Thyroid gland (tissue), 4 donors: ENCODE measurements around the gene MGMT. TPM values are rescaled to one million over a fixed set of nuclear protein-coding genes. Genes with fewer than 3 reads are reported as not detected.

ENCODE experiments used
- DNase-seq, 2 donors: peaks; one replicate each; pipeline ENCODE4 v3.0.0-alpha.2; 2019
- H3K27ac ChIP-seq, 3 donors: fragments of 200-600 bp; sonication (generic); 1 replicate in 2 of 3; 2 replicates in 1 of 3; pipeline ENCODE4 v1.5.1; 2016 to 2019; ENCODE audit warnings: mild to moderate bottlenecking in 1 of 3, moderate library complexity in 1 of 3
- H3K27me3 ChIP-seq: fragments of 200-600 bp; sonication (generic); one replicate; pipeline ENCODE4 v1.5.1; 2019
- H3K36me3 ChIP-seq, 2 donors: fragments of 200-600 bp; sonication (generic); one replicate each; pipeline ENCODE4 v1.5.1; 2016 to 2019
- H3K4me1 ChIP-seq, 2 donors: fragments of 200-600 bp; sonication (generic); one replicate each; pipeline ENCODE4 v1.5.1; 2017 to 2019
- H3K4me3 ChIP-seq, 3 donors: fragments of 200-600 bp; sonication (generic); replicated peaks in 1 of 3; 1 replicate in 2 of 3; 2 replicates in 1 of 3; pipeline ENCODE4 v1.5.1; 2016; ENCODE audit warnings: mild to moderate bottlenecking in 1 of 3
- H3K9me3 ChIP-seq: fragments of 200-600 bp; sonication (generic); one replicate; pipeline ENCODE4 v1.5.1; 2017
- POLR2A ChIP-seq, 2 donors: fragments of 450-650 bp; IDR thresholded peaks; one replicate each; pipeline ENCODE4 v1.6.1; 2017; ENCODE audit warnings: antibody characterized with exemption in 2 of 2, mild to moderate bottlenecking in 2 of 2, moderate library complexity in 1 of 2
- WGBS, 2 donors: methylation state at CpG; one replicate each; pipeline ENCODE4 v1.1.5; 2017; 5-methylcytosine and 5-hydroxymethylcytosine counted together
- intact Hi-C: fragments of 100-400 bp; cut with DNase I; formaldehyde crosslinking; loops from one replicate; pipeline ENCODE4 v1.15.1; 2023
- total RNA-seq, 4 donors: library from RNA; depleted of rRNA; stranded (reverse); fragments of >200 nt; gene quantifications; one replicate each; pipeline ENCODE4 v1.2.3, GENCODE V29; 2016
- TF ChIP-seq, protein P1 (sequence below), 6 experiments: fragments of 200-600 bp in 3 of 6; fragments of 450-650 bp in 3 of 6; sonication (generic) in 3 of 6; IDR thresholded peaks; one replicate each; pipeline ENCODE4 v1.5.1; 2016 to 2019; ENCODE audit warnings: antibody characterized with exemption in 6 of 6, mild to moderate bottlenecking in 2 of 6, inconsistent platforms in 1 of 6, moderate library complexity in 1 of 6

The MGMT gene
- total RNA-seq, 4 donors from 2014 or later: 17.6 to 48.7 (median 30.7) TPM

DNA sequence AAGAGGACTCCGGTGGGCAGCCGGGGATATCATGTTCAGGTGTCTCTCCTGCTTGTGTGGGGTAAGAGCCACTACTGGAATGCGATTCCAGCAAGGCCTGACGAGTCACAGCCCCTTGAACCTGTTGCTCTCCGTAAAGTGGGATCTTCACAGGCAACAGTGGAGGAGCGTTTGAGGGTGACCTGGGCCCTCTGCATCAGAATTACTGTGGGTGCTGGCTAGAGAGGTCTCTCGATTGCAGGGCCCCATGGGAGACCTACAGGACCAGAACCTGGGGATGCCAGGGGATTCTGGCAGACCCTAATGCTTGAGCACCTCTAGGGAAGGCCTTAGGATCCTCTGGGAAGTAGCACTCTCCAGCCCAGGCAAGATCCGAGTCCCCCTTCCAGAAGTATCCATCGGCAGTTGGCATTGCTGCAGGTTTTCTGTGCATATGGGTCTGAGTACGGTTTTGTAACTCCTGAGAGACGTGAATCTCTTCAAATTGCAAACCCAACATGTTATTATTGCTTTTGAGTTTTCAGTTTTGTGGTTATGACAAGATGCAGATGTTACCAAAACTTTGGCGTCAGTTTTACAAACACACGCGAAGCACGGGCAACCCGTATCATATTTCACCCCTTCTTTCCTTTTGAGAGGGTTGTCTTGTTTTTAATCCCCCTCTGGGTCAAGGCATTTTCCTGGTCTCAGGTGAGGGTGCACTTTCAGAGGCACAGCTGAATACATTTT is 4.6 kb downstream of the MGMT start:
- Histone ChIP-seq H3K36me3 (no peaks in the 10 kb centered on the region), H3K27me3 (no peaks in the 10 kb centered on the region), H3K4me3 (no peak overlapping the region), H3K27ac (no peak overlapping the region), H3K9me3 (no peaks in the 10 kb centered on the region), H3K4me1 (peaks cover 12% of the 10 kb centered on the region in 2 donors)
- no peak for DNase-seq
- TF ChIP-seq, protein P1, sequence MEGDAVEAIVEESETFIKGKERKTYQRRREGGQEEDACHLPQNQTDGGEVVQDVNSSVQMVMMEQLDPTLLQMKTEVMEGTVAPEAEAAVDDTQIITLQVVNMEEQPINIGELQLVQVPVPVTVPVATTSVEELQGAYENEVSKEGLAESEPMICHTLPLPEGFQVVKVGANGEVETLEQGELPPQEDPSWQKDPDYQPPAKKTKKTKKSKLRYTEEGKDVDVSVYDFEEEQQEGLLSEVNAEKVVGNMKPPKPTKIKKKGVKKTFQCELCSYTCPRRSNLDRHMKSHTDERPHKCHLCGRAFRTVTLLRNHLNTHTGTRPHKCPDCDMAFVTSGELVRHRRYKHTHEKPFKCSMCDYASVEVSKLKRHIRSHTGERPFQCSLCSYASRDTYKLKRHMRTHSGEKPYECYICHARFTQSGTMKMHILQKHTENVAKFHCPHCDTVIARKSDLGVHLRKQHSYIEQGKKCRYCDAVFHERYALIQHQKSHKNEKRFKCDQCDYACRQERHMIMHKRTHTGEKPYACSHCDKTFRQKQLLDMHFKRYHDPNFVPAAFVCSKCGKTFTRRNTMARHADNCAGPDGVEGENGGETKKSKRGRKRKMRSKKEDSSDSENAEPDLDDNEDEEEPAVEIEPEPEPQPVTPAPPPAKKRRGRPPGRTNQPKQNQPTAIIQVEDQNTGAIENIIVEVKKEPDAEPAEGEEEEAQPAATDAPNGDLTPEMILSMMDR (IDR thresholded peaks at IDR 0.05): no peak
- no peak for TF ChIP-seq POLR2A (IDR thresholded peaks at IDR 0.05)
- 86 to 88% methylated on average over 15 to 16 of the region's 16 CpGs for WGBS, 2 donors
- intact Hi-C loops: no loop called here

DNA sequence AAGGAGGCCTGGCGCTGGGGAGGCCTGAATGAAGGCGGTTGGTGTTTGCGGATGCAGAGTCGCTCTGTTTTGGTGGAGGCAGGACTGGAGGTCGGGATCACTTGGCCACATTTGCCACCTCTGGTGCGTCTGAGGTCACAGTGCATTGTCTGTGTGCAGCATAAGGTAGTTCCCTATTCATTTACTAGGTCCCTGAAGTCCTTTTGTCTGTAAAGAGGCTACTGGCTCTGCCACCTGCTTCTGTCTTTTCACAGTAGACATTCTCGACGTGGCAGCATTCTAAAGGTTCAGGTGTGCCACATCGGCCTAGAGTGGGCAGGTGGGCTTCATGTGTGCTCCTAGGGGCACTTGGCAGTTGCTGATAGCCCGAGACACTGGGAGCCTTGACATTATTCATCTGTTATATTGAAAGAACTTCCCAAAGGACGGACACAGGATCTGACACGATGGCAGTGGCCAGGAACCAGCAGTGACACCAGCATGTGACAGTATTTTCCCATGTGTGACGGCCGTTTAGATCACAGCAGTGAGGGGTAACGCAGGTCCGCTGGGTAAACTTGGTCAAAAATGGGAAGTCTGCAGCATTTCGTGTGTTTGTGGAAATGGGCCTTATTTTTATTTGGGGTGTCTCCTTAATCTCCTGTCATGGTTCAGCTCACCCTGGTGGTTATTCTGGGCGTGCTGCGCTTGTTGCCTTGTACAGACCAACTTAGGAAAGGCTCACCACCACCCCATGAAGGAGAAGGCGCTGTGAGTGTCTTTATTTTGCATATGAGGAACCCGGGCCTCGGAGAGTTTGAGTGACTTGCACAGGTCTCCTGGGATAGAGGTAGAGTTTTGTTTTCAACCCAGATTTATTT is 5.9 kb downstream of the MGMT start:
- TF ChIP-seq, protein P1 (IDR thresholded peaks at IDR 0.05): no peak
- TF ChIP-seq POLR2A (IDR thresholded peaks at IDR 0.05): no peak
- DNase-seq: no peak
- intact Hi-C loops: no loop called here
- Histone ChIP-seq H3K27me3 (no peaks in the 10 kb centered on the region), H3K9me3 (no peaks in the 10 kb centered on the region), H3K4me1 (peaks cover 4 to 7% of the 10 kb centered on the region in 2 donors), H3K27ac (no peak overlapping the region), H3K4me3 (no peak overlapping the region), H3K36me3 (no peaks in the 10 kb centered on the region)
- WGBS, 2 donors: 89 to 94% methylated on average over 22 of the region's 22 CpGs

DNA sequence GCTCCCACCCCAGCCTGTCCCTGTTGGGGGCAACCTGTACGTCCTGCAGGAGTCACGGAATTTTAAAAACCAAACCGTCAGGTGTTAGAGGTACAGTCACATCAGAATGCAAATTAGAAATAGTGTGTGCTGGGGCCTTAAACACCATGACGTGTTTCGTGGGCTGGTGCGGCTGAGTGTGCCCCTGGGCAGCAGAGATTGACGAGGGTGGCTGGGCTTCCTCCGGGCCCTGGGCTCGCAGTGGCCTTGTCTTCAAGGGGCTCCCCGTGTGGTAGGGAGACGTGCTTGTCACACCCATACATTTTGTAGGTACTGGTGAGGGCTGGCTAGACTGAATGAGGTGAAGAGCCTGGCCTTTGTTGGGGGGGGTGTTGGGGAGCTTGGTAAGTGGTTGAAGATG is 7.6 kb downstream of the MGMT start:
- no peaks in the 10 kb centered on the region for H3K9me3 ChIP-seq
- peaks cover 4 to 7% of the 10 kb centered on the region in 2 donors for H3K4me1 ChIP-seq
- TF ChIP-seq, protein P1 (IDR thresholded peaks at IDR 0.05): no peak
- TF ChIP-seq POLR2A (IDR thresholded peaks at IDR 0.05): no peak
- H3K4me3 ChIP-seq: no peak overlapping the region
- no peaks in the 10 kb centered on the region for H3K27me3 ChIP-seq
- no peak overlapping the region for H3K27ac ChIP-seq
- intact Hi-C loops: no loop called here
- DNase-seq: no peak
- no peaks in the 10 kb centered on the region for H3K36me3 ChIP-seq
- WGBS, 2 donors: 93 to 96% methylated on average over 9 of the region's 11 CpGs

DNA sequence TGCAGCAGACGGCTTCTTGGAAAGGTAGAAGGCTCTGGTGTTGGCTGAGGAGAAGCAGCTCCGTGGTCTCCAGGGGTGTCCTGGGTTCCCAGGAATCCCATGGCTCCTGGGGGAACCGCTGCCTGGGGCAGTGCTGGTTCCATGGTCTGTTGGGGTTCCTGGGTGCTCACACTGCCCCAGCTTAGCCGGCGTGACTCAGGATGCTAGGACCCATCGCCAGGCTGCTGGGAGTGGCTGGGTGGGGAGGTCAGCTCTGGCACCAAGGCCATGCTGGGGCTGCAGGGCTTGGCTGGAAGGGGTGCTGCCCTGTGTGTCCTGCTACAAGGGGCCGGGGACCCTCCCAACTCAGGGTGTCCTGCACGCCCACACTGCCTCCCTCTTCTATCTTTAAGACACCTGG is 9.4 kb downstream of the MGMT start:
- Histone ChIP-seq H3K27me3 (no peaks in the 10 kb centered on the region), H3K4me1 (peaks cover 4 to 7% of the 10 kb centered on the region in 2 donors), H3K9me3 (no peaks in the 10 kb centered on the region), H3K27ac (no peak overlapping the region), H3K4me3 (no peak overlapping the region), H3K36me3 (no peaks in the 10 kb centered on the region)
- WGBS, 2 donors: 97 to 98% methylated on average over 6 to 7 of the region's 8 CpGs
- intact Hi-C loops: no loop called here
- DNase-seq: no peak
- TF ChIP-seq, protein P1 (IDR thresholded peaks at IDR 0.05): no peak
- no peak for TF ChIP-seq POLR2A (IDR thresholded peaks at IDR 0.05)

DNA sequence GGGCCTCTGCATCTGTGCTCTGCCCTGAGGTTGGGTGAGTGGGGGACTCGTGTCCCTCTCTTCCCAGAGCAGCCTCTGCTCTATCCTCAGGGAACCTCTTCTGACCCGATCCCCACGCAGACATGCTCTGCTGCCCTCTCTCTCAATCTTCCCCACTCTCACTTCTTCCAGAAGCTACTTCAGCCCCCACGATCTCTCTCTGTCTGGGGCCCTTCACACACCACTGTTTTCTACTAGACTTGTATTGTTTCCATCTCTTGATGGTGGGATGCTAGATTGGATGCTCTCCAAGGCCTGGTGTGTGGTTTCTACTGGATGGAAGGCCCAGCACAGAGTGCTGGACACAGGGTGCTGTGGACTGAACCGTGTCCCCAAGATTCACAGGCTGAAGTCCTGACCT is 10.0 kb downstream of the MGMT start:
- Histone ChIP-seq H3K27ac (no peak overlapping the region), H3K36me3 (no peaks in the 10 kb centered on the region), H3K9me3 (no peaks in the 10 kb centered on the region), H3K4me1 (peaks cover 4 to 7% of the 10 kb centered on the region in 2 donors), H3K27me3 (no peaks in the 10 kb centered on the region), H3K4me3 (no peak overlapping the region)
- 84 to 90% methylated on average over 5 of the region's 5 CpGs for WGBS, 2 donors
- no peak for DNase-seq
- TF ChIP-seq, protein P1 (IDR thresholded peaks at IDR 0.05): no peak
- no peak for TF ChIP-seq POLR2A (IDR thresholded peaks at IDR 0.05)
- intact Hi-C loops: no loop called here
